PC-3 (cell line): ENCODE data around the gene MAP3K5.

Experiments used
- EZH2 ChIP-seq: fragments of 300-600 bp; sonication (generic); IDR thresholded peaks from one replicate; pipeline ENCODE4 v1.6.1; 2017; ENCODE audit warnings: antibody characterized with exemption, mild to moderate bottlenecking, low read length; ENCODE audit not compliant: unreplicated experiment
- TF ChIP-seq, protein P1 (sequence below): fragments of 300-600 bp; sonication (generic); conservative IDR thresholded peaks from 2 replicates; pipeline ENCODE4 v1.5.1; 2017; ENCODE audit warnings: antibody characterized with exemption, low read depth, mild to moderate bottlenecking, low read length

GRCh38 chr6:136652656-136653055 lies 139.6 kb downstream of the MAP3K5 start:
- TF ChIP-seq, protein P1, sequence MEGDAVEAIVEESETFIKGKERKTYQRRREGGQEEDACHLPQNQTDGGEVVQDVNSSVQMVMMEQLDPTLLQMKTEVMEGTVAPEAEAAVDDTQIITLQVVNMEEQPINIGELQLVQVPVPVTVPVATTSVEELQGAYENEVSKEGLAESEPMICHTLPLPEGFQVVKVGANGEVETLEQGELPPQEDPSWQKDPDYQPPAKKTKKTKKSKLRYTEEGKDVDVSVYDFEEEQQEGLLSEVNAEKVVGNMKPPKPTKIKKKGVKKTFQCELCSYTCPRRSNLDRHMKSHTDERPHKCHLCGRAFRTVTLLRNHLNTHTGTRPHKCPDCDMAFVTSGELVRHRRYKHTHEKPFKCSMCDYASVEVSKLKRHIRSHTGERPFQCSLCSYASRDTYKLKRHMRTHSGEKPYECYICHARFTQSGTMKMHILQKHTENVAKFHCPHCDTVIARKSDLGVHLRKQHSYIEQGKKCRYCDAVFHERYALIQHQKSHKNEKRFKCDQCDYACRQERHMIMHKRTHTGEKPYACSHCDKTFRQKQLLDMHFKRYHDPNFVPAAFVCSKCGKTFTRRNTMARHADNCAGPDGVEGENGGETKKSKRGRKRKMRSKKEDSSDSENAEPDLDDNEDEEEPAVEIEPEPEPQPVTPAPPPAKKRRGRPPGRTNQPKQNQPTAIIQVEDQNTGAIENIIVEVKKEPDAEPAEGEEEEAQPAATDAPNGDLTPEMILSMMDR = no peak
- no peak for TF ChIP-seq EZH2
